Hippocampal formation (tissue), 2 donors: ENCODE results near the gene NOP14.
"Not testable (repeated sequence)": the region's sequence is repeated elsewhere in the genome, so short reads cannot be mapped to it uniquely, and the experiment has no call there.

ENCODE experiments used
- DNase-seq, 2 donors: peaks; one replicate each; lab custom pipeline; 2025; lab: John Stamatoyannopoulos, UW

The NOP14 gene

GRCh38 chr4:2961811-2962441 lies 1.3 kb downstream of the NOP14 start:
- DNase-seq: no peak

- DNase-seq: no peak
These were observed 1.8 kb downstream of the NOP14 start for GRCh38 chr4:2961421-2961810.

DNA sequence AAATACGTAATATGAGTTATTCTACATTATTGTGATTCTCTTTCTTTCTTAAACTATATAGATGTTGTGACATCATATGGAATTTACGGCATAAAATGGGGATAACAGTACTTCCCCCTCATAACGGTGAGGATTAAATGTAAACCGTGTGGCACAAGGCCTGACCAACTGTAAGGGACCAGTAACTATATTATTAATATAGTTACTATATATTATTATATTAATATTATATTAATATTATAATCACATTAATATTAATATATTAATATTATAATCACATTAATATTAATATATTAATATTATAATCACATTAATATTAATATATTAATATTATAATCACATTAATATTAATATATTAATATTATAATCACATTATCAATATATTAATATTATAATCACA lies 2.8 kb downstream of the NOP14 start:
- DNase-seq: not testable (repeated sequence)

GRCh38 chr4:2958446-2958845 lies 4.8 kb downstream of the NOP14 start:
- no peak for DNase-seq

- DNase-seq: not testable (repeated sequence)
These were observed 7.8 kb downstream of the NOP14 start for GRCh38 chr4:2955186-2956044.

DNA sequence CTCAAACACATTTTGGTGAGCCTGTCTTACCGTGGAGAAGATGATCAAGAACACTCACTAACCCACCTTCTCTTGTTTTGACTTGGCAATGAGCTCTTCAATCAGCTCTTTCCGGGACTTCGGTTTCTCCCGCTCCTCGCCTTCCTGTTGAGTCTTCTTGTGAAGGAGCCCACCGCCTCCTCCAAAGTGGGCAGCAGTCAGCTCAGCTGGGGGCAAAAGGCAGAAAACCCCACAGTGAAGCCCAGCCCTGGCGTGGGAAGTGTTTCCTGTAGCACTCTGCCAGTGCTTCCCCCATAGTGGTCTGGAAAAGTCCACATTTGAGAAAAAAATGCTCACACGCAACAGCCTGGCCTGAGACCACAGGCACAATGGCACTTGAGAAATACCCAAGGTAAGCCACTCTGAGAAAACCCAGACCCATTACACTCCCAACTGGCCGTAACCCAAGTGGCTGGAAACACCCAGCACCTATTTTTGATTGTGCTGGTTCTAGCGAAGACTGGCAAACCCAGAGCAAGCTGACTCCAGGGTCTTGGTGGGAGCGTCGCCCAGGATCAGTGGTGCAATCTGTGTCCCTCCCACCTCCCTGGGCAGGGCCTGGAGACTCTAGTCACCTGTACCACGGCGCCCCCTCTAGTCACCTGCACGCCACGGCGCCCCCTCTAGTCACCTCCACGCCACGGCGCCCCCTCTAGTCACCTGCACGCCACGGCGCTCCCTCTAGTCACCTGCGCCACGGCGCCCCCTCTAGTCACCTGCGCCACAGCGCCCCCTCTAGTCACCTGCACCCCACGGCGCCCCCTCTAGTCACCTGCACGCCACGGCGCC lies 8.6 kb downstream of the NOP14 start:
- DNase-seq: no peak

DNA sequence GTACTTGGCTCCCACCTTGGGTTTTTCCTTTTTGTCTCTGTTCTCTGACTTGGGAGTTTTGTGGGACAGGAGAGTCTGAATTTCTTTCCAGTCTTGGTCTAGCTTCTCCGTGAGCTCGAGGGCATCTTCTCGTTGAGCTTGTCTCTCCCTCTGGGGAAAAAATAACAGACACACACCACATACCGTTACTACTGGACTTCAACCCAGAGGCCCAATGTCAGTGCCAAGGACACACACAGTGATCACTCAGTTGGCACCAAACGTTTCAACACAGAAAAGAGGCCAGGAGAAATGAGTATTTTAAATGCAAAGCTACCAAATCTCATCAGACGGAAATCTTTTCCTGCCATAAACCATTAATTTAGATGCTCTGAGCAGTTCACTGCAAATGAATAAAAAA lies 9.7 kb downstream of the NOP14 start:
- DNase-seq: no peak

DNA sequence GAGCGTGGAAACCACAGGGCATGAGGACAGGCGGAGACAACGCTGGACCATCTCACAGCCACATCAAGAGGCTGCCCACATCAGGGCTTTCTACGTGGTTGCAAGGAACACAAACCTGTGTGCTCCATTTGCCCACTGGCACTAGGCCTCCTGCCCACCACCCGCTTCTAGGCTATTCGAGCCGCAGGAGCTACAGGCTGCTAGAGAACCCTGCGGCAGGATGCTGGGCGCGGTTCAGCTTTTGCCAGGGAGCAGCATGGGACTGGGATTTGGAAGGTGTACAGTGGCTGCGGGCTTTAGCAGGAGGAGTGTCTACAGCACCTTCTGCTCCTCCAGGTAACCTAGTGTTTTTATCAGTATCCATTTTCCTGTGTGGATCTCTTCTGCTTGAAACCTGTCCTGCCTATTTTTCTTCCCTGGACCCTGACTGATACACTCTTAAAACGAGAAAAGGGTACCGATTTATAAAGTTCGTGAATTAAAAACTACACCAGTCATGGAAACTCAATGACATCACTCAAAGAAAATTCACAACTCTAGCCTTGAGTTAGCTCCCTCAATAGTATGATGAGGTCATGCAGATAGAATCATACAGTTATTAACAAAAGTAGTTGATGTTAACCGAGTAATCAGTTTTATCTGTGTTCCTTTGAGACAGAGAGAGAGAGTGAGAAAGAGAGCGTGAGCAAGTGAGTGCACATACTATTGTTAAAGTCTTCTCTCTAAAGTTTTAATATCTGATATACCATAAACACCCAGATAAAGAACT lies 12.8 kb downstream of the NOP14 start:
- no peak for DNase-seq

DNA sequence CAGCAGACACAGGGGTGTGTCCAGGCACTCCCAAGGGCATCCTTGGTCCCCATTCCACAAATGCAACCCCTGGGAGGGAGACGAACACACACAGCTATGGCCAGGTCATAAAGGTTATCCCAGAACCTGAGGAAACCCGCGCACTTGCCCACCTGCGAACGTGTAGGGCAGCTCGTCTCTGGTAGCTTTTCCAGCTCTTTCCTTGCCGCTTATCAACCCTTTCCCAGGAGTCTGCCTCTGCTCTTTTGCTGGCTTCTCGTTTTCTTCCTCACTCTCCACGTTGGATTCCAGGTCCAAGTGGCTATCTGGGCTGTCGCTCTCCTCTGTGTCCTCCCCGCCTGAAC lies 13.5 kb downstream of the NOP14 start:
- DNase-seq: no peak

DNA sequence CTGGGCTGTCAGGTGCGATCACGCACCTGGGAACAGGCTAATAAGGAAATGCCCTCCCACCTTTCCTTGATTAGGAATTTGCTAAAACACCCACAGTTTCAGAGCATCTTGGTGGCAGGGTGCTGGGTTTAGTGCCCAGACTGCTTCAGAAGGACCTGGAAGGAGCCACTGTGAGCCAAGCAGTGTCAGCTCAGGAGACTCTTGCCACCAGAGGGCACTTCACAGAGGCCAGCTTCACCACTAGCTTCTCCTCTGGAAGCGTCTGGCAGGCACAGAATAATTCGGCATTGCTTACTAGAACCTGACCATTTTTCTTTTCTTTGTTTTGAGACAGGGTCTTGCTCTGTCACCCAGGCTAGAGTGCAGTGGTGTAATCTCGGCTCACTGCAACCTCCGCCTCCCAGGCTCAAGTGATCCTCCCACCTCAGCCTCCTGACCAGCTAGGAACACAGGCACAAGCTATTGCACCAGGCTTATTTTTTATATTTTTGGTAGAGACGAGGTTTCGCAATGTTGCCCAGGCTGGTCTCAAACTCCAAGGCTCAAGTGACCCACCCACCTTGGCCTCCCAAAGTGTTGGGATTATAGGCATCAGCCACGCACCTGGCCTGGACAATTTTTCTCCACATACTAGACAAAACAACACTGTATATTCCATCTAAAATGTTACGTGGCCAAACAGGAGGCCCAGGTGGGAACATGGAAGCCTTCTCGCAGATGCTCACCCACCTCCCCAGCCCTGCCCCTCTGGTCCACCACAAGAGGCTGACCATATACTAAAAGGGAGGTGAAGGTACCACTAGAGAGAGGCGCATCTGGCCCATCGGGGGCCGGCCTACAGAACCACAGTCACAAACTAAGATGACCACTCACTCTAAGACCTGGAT lies 14.1 kb downstream of the NOP14 start:
- DNase-seq: no peak

DNA sequence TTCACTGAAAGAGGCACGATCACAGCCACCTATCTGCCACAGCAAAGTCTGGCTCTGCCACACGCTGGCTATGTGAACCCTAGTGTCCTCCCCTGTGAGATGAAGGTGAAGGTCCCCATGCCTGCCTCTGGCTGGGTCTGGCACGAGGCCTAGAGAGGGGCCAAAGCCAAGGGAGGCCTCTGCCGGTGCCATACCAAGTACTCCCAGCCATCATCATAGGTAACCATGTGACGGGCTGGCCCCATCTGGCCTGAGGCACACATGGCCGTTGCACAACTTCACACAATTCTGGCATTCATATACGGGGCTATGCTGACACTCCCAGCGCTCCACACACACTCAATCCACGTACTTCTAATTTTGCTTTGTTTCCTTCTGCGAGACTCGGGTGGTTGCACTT lies 15.3 kb downstream of the NOP14 start:
- DNase-seq: no peak

DNA sequence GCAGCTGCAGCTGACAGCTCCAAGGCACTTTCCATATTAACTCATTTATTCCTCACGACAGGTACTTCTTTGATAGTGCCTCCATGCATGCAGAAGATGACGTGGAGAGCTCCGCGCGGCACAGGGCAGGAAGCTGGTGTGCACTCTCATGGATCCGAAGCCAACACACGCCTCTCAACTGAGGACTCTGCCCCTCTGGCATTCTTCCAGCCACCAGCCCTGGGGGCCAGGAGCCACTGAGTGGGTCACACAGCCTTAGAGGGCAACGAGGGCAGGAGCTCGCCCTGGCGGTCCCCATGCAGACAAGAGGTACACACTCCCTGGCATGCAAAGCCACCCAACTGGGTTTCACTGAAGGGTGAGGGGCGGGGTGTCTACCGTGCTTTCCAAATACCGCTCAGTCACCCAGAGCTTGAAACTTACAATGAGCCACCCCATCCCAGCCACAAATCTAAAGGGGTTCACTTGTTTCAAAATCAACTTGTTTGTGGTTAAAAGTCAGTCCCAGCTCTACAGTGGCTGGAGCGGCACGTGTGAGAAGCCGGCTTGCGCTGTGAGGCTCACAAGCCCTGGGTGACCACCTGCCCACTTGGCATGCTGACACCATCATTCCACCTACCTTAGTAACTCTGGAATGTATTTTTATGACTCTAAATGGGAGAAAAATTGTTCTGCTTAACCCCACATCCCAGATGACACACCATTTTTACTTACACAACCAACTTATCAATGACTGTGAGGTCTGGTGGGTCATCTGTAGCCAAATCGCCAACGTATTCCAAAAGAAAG lies 16.2 kb downstream of the NOP14 start:
- DNase-seq: no peak

- not testable (repeated sequence) for DNase-seq
These were observed 17.3 kb downstream of the NOP14 start for GRCh38 chr4:2945619-2946604.

GRCh38 chr4:2944586-2945526 lies 18.4 kb downstream of the NOP14 start:
- DNase-seq: no peak

DNA sequence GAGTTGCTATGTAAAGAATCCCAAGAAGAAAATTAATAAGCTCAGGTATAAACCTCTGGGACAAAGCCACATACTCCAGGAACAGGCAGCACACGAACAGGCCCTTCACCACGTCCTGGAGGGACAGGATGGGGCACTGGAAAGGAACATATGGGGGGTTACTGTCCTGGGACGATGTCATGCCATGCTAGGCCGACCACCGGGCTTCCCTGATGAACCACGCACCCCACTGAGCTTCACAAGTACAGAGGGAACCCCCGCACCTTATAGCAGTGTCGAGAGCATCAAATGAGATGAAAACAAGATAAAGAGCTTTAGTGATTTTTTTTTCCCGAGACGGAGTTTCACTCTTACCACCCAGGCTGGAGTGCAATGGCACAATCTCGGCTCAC lies 19.1 kb downstream of the NOP14 start:
- no peak for DNase-seq

GRCh38 chr4:2943364-2944090 lies 19.7 kb downstream of the NOP14 start:
- DNase-seq: no peak
